Neutrophil (primary cell): ENCODE results near the gene TOX2.

ENCODE experiments used
- H3K27ac ChIP-seq: fragments of 200-600 bp; sonication (generic); 2 replicates; pipeline ENCODE4 v1.5.1; 2016; ENCODE audit warnings: mild to moderate bottlenecking, moderate library complexity
- H3K27me3 ChIP-seq: fragments of 200-600 bp; sonication (generic); 2 replicates; pipeline ENCODE4 v1.6.0; 2016; ENCODE audit warnings: mild to moderate bottlenecking
- H3K36me3 ChIP-seq: fragments of 200-600 bp; sonication (generic); 2 replicates; pipeline ENCODE4 v1.5.1; 2017
- H3K4me1 ChIP-seq, 2 experiments: fragments of 200-600 bp in 1 of 2; sonication (generic) in 1 of 2; 1 replicate in 1 of 2; 2 replicates in 1 of 2; pipeline versions ENCODE4 v1.5.1 to v1.6.1; 2013 to 2016; ENCODE audit warnings: low read depth in 1 of 2, low read length in 1 of 2, mild to moderate bottlenecking in 1 of 2, moderate library complexity in 1 of 2; ENCODE audit not compliant: control insufficient read depth in 1 of 2, insufficient read depth in 1 of 2
- H3K4me3 ChIP-seq, 2 experiments: fragments of 200-600 bp in 1 of 2; sonication (generic) in 1 of 2; 1 replicate in 1 of 2; 2 replicates in 1 of 2; pipeline ENCODE4 v1.5.1; 2013 to 2016; ENCODE audit warnings: low read depth in 1 of 2, low read length in 1 of 2, mild to moderate bottlenecking in 1 of 2, moderate library complexity in 1 of 2
- H3K9me3 ChIP-seq: fragments of 200-600 bp; sonication (generic); 2 replicates; pipeline ENCODE4 v1.5.1; 2016
- CTCF ChIP-seq: fragments of 200-600 bp; sonication (generic); IDR thresholded peaks from 2 replicates; pipeline ENCODE4 v1.5.1; 2016; ENCODE audit warnings: antibody characterized with exemption

TOX2 gene

GRCh38 chr20:44008806-44009678 is 94.4 kb downstream of the TOX2 start:
- H3K9me3 ChIP-seq = no peaks in the 10 kb centered on the region
- no peak overlapping the region for H3K4me3 ChIP-seq
- no peaks in the 10 kb centered on the region for H3K36me3 ChIP-seq
- H3K27me3 ChIP-seq = peaks cover 32% of the 10 kb centered on the region
- no peaks in the 10 kb centered on the region for H3K4me1 ChIP-seq
- no peak overlapping the region for H3K27ac ChIP-seq
- no peak for TF ChIP-seq CTCF

- TF ChIP-seq CTCF = no peak
- Histone ChIP-seq H3K4me1 (no peaks in the 10 kb centered on the region), H3K4me3 (no peak overlapping the region), H3K9me3 (no peaks in the 10 kb centered on the region), H3K36me3 (no peaks in the 10 kb centered on the region), H3K27ac (no peak overlapping the region), H3K27me3 (peaks cover 32% of the 10 kb centered on the region)
Observed at GRCh38 chr20:44009679-44009992, 95.0 kb downstream of the TOX2 start.

- TF ChIP-seq CTCF = no peak
- Histone ChIP-seq H3K9me3 (no peaks in the 10 kb centered on the region), H3K4me1 (no peaks in the 10 kb centered on the region), H3K27ac (no peak overlapping the region), H3K4me3 (no peak overlapping the region), H3K27me3 (peaks cover 36% of the 10 kb centered on the region), H3K36me3 (no peaks in the 10 kb centered on the region)
Observed at GRCh38 chr20:44010162-44010704, 95.6 kb downstream of the TOX2 start.

- H3K4me1 ChIP-seq = no peaks in the 10 kb centered on the region
- no peak overlapping the region for H3K4me3 ChIP-seq
- no peaks in the 10 kb centered on the region for H3K36me3 ChIP-seq
- H3K27ac ChIP-seq = no peak overlapping the region
- no peaks in the 10 kb centered on the region for H3K9me3 ChIP-seq
- peaks cover 43% of the 10 kb centered on the region for H3K27me3 ChIP-seq
- TF ChIP-seq CTCF = no peak
Observed at GRCh38 chr20:44011251-44011940, 96.7 kb downstream of the TOX2 start.

GRCh38 chr20:44012466-44013226 is 98.0 kb downstream of the TOX2 start:
- Histone ChIP-seq H3K4me1 (no peaks in the 10 kb centered on the region), H3K9me3 (no peaks in the 10 kb centered on the region), H3K27me3 (peaks cover 52% of the 10 kb centered on the region), H3K36me3 (no peaks in the 10 kb centered on the region), H3K27ac (no peak overlapping the region), H3K4me3 (no peak overlapping the region)
- no peak for TF ChIP-seq CTCF
